ENCODE results near the gene PARP11. TPM values are rescaled to one million over a fixed set of nuclear protein-coding genes. Genes with fewer than 3 reads are reported as not detected.

Gene PARP11
- total RNA-seq, 1 donor from 2014 or later, result 27.2 TPM

DNA sequence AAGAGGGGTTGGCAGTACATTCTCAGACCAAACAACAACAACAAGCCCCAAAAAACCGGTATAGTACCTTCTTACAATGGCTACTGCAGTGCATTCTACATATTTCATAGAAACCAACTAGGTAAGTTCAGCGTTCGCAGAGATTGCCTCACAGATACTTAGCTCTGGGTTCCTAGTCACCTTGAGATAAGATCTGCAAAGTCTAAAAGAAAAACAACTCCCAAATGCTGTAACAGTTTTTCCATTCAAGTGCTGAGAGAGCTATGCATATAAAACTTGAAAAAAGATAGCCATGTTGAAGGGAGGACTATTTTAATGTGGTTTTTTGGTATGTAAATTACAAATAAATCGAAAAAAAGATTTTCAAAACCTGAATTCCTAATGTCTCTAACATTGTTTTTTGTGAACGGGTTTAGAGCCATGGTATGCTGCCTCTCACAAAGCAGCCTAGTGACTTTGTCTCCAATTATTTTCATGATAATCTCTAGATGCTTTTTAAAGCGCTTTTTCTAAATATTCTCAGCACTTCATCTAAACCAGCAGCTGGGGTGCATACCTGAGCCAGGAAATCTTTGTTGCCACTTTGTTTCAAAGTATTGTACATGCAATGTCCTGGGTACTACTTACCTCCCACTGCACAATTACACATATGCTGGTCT lies 63.7 kb downstream of the PARP11 start:
- Mint-ChIP-seq H3K27me3 (no peaks in the 10 kb centered on the region), H3K4me3 (no peak overlapping the region), H3K4me1 (peaks cover 7% of the 10 kb centered on the region), H3K27ac (no peak overlapping the region), H3K9me3 (no peaks in the 10 kb centered on the region), H3K36me3 (ENCODE audit: low read depth) (peaks cover 48% of the 10 kb centered on the region)
- DNase-seq, result no peak
- CTCF ChIA-PET, result interaction anchor here (6.5 kb wide), 1 partner anchor 509 kb away, joined by 106 read pairs; no protein-coding TSS in a partner anchor
- no peak for ATAC-seq (ENCODE audit: low read depth)
- intact Hi-C loops (cut with micrococcal nuclease), result no loop called here
- TF ChIP-seq, protein P1, sequence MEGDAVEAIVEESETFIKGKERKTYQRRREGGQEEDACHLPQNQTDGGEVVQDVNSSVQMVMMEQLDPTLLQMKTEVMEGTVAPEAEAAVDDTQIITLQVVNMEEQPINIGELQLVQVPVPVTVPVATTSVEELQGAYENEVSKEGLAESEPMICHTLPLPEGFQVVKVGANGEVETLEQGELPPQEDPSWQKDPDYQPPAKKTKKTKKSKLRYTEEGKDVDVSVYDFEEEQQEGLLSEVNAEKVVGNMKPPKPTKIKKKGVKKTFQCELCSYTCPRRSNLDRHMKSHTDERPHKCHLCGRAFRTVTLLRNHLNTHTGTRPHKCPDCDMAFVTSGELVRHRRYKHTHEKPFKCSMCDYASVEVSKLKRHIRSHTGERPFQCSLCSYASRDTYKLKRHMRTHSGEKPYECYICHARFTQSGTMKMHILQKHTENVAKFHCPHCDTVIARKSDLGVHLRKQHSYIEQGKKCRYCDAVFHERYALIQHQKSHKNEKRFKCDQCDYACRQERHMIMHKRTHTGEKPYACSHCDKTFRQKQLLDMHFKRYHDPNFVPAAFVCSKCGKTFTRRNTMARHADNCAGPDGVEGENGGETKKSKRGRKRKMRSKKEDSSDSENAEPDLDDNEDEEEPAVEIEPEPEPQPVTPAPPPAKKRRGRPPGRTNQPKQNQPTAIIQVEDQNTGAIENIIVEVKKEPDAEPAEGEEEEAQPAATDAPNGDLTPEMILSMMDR (IDR thresholded peaks at IDR 0.05), result no peak
- POLR2A ChIA-PET, result no interaction called here

DNA sequence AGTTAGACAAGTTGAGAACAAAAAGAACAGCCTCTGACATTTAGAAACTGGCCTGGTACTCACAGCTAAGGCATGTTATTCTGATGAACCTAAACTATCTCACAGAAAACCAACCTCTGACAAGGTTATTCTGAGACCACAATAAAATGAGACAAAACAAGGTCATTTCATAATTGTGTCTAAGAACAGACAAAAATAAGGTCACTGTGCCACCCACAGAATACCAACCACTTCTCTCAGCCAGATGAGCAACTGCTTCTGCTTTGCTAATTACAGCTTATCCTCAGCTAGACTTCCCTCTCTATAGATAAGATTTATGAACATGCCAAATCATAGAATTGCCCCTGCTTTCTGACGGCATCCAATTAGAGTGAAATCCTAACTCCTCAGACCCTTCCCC lies 68.1 kb downstream of the PARP11 start:
- no peaks in the 10 kb centered on the region for H3K9me3 Mint-ChIP-seq
- ChIA-PET POLR2A (interaction anchor here (0.7 kb wide), 1 partner anchor 472 kb away, joined by 4 read pairs; no protein-coding TSS in a partner anchor), CTCF (interaction anchor here (1.0 to 6.5 kb wide), 4 partner anchors 464 to 505 kb away, joined by 3 to 106 read pairs (median 6); no protein-coding TSS in a partner anchor)
- intact Hi-C loops (cut with micrococcal nuclease), result loop anchor here (2.0 kb wide), 1 partner anchor 670 kb away; no protein-coding TSS in a partner anchor
- no peak overlapping the region for H3K27ac Mint-ChIP-seq
- TF ChIP-seq, protein P1 (IDR thresholded peaks at IDR 0.05), result no peak
- H3K27me3 Mint-ChIP-seq, result no peaks in the 10 kb centered on the region
- DNase-seq, result no peak
- H3K4me1 Mint-ChIP-seq, result peaks cover 2% of the 10 kb centered on the region
- H3K36me3 Mint-ChIP-seq (ENCODE audit: low read depth), result peaks cover 18% of the 10 kb centered on the region
- H3K4me3 Mint-ChIP-seq, result no peak overlapping the region
- no peak for ATAC-seq (ENCODE audit: low read depth)

DNA sequence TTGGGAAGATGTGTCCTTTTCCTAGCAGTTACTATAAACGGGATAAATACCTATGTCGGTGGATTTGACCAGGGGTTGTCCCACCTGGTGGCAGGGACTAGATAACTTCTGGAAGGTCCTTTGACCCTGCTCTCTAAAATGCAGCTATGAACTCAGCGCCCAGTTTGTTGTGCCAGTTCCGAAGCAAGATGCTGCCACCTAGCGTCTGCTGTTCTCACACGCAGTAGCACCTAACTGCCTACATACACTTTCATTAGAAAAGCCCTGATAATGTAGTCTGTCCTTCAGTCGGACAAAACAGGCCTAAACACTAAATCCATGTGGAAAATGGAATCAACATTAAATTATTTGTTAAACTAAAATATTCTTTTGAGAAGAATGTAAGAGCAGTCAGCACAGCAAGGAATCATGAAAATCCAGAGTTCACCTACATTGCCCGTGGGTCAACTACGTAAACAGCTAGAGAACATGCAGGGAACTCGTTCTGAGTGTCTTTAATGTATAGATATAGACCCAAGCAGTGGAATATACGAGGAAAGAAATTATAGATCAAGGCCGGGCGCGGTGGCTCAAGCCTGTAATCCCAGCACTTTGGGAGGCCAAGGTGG lies 69.2 kb downstream of the PARP11 start:
- peak; percentile 28 for DNase-seq
- Mint-ChIP-seq H3K27me3 (no peaks in the 10 kb centered on the region), H3K27ac (no peak overlapping the region), H3K4me1 (no peaks in the 10 kb centered on the region), H3K4me3 (no peak overlapping the region), H3K9me3 (no peaks in the 10 kb centered on the region), H3K36me3 (ENCODE audit: low read depth) (peaks cover 16% of the 10 kb centered on the region)
- POLR2A ChIA-PET, result interaction anchor here (0.6 kb wide), 1 partner anchor 504 kb away, joined by 4 read pairs; no protein-coding TSS in a partner anchor
- CTCF ChIA-PET, result interaction anchor here (0.6 to 6.5 kb wide), 18 partner anchors 9 to 529 kb away, joined by 3 to 106 read pairs (median 4); partner anchors contain the start of gene CRACR2A
- intact Hi-C loops (cut with micrococcal nuclease), result loop anchor here (1.0 to 2.0 kb wide), 5 partner anchors 146 to 669 kb away; no protein-coding TSS in a partner anchor
- TF ChIP-seq, protein P1 (IDR thresholded peaks at IDR 0.05), result no peak
- peak; percentile 52 for ATAC-seq (ENCODE audit: low read depth)

DNA sequence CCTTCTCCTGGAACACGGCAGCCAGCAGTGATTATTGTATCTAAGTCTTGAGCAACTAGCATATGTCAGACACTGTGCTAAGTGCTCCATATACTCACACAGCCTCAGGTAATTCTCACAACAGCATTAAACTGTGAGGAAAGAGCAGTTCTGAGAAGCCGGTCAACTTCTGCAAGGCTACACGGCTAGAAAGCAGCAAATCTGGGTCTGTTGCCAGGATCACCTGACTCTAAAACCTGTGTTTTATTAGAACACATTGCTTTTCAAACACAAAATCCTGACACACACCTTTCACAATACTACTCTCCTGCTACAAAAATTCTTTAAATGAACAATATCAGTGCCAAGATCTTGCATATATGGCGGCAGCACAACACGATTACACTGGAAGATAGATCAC lies 70.5 kb downstream of the PARP11 start:
- Mint-ChIP-seq H3K4me3 (no peak overlapping the region), H3K4me1 (no peaks in the 10 kb centered on the region), H3K9me3 (no peaks in the 10 kb centered on the region), H3K27me3 (no peaks in the 10 kb centered on the region), H3K36me3 (ENCODE audit: low read depth) (peaks cover 23% of the 10 kb centered on the region), H3K27ac (no peak overlapping the region)
- CTCF ChIA-PET, result interaction anchor here (0.9 to 6.5 kb wide), 2 partner anchors 67 to 503 kb away, joined by 4 to 106 read pairs; no protein-coding TSS in a partner anchor
- ATAC-seq (ENCODE audit: low read depth) (no peak), DNase-seq (no peak)
- intact Hi-C loops (cut with micrococcal nuclease), result no loop called here
- TF ChIP-seq, protein P1 (IDR thresholded peaks at IDR 0.05), result no peak
- POLR2A ChIA-PET, result no interaction called here

DNA sequence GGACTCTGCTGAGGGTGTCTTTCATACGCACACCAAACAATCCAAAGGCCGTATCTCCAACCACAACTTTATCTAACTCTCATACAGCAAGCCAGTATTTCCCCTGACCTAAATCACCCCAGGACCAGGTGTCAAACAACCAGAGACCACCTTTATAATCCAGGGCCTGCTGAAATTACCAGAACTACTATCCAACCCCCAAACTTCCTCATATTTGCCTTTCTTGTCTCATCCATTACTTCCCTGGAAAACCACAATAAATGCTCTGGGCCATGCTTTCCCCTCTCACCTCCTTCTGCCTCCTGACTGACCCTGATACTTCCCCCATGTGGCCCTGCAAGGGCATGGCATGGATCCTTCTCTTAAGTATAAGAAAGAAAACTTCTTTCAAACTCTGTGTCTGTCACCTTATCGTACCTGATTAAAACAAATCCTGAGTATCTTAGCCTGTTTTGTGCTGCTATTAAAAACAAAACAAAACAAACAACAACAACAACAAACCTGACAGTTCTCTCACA lies 75.6 kb downstream of the PARP11 start:
- Mint-ChIP-seq H3K36me3 (ENCODE audit: low read depth) (peaks cover 13% of the 10 kb centered on the region), H3K27me3 (no peaks in the 10 kb centered on the region), H3K4me1 (no peaks in the 10 kb centered on the region), H3K9me3 (no peaks in the 10 kb centered on the region), H3K4me3 (no peak overlapping the region), H3K27ac (no peak overlapping the region)
- TF ChIP-seq, protein P1 (IDR thresholded peaks at IDR 0.05), result no peak
- ATAC-seq (ENCODE audit: low read depth) (no peak), DNase-seq (no peak)
- intact Hi-C loops (cut with micrococcal nuclease), result no loop called here
- ChIA-PET CTCF (no interaction called here), POLR2A (no interaction called here)
